Coronary artery (tissue), 2 donors: ENCODE measurements around the gene DNAAF2.

Experiments used
- DNase-seq: peaks from one replicate; pipeline ENCODE4 v3.0.0-alpha.2; 2017; ENCODE audit warnings: low spot score
- H3K27ac ChIP-seq, 2 donors: fragments of 200-600 bp; sonication (generic); one replicate each; pipeline ENCODE4 v1.5.1; 2016 to 2019
- H3K4me3 ChIP-seq: fragments of 200-600 bp; sonication (generic); 2 replicates; pipeline ENCODE4 v1.5.1; 2016; ENCODE audit warnings: mild to moderate bottlenecking, moderate library complexity
- CTCF ChIP-seq: fragments of 200-600 bp; sonication (generic); IDR thresholded peaks from one replicate; pipeline ENCODE4 v1.5.1; 2019; ENCODE audit warnings: antibody characterized with exemption

Gene DNAAF2

DNA sequence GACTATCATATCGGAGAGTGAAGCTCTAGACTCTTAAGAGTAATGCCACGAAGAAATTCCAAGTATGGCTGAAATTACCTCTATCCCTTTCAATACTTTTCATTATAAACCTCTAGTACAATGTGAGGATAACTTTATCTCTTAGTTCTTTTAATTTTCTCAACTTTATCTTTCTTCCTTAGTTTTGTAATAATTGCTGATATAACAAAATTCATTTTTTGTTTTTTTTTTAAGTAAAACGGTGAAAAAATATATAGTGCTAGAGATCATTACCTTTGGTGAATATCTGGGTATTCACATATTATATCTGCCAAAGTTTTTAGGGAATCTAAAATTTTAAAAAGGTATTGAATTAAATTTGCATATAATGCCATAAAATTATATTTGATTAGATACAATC is 19.5 kb upstream of the DNAAF2 start:
- no peak overlapping the region for H3K4me3 ChIP-seq
- DNase-seq: no peak
- no peak for TF ChIP-seq CTCF
- no peak overlapping the region for H3K27ac ChIP-seq

DNA sequence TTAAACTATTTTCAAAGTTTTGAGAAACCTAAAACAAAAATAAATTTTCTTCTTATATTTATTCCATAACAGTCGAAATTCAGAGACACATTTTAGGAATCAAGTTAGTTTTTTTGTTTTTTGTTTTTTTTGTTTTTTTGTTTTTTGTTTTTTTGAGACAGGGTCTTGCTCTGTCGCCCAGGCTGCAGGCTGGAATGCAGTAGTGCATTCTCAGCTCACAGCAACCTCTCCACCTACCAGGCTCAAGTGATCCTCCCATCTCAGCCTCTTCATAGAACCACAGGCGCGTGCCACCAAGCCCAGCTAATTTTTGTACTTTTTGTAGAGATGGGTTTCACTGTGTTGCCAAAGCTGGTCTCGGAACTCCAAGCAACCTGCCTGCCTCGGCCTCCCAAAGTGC is 18.5 kb upstream of the DNAAF2 start:
- Histone ChIP-seq H3K4me3 (no peak overlapping the region), H3K27ac (no peak overlapping the region)
- TF ChIP-seq CTCF: no peak
- no peak for DNase-seq

DNA sequence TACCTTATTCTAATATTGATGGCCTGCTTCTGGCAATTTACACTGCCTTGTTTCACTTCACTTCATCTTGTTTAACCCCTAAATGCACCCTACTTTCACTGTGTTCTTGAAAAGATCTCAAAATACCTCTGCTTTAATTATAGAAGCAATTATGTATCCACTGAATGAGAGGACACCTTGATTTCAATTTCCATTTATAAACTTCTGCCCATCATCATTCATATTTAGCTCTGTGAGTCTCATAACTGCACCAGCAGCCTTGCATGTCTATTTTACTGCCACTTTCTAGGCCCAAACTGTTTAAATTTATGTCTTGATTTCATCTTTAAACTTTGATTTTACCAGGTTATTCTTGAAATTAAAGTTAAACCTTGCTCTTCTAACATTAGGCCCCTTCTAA is 7.1 kb upstream of the DNAAF2 start:
- DNase-seq: no peak
- TF ChIP-seq CTCF: no peak
- Histone ChIP-seq H3K4me3 (no peak overlapping the region), H3K27ac (no peak overlapping the region)

DNA sequence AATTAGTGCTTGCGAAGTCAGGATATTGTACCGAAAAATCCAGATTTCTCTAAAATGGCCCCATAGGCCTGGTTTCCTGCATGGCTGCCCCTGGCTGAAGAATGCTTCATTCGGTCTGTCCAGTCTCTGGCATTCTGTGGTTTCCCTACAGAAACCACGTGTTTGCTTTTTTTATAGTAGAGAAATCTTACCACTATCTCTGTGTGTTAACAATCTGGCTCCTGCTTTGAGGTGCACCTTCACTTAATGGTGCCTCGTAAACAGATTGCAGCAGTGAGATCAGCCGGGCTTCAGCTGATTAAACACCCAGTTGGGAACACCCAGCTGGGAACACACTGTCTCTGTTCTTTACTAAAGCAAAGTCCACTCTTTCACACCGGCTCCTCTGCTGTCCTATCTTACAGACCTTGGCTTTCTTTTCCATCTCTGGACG is 6.7 kb upstream of the DNAAF2 start:
- TF ChIP-seq CTCF: no peak
- Histone ChIP-seq H3K4me3 (no peak overlapping the region), H3K27ac (peak overlapping the region in 1 of 2 donors; percentile 2)
- no peak for DNase-seq

GRCh38 chr14:49640540-49641417 is 5.7 kb upstream of the DNAAF2 start:
- no peak overlapping the region for H3K27ac ChIP-seq
- DNase-seq: no peak
- no peak overlapping the region for H3K4me3 ChIP-seq
- TF ChIP-seq CTCF: no peak

- Histone ChIP-seq H3K27ac (no peak overlapping the region), H3K4me3 (no peak overlapping the region)
- TF ChIP-seq CTCF: no peak
- DNase-seq: no peak
Measured at GRCh38 chr14:49637534-49638078, 2.6 kb upstream of the DNAAF2 start.

DNA sequence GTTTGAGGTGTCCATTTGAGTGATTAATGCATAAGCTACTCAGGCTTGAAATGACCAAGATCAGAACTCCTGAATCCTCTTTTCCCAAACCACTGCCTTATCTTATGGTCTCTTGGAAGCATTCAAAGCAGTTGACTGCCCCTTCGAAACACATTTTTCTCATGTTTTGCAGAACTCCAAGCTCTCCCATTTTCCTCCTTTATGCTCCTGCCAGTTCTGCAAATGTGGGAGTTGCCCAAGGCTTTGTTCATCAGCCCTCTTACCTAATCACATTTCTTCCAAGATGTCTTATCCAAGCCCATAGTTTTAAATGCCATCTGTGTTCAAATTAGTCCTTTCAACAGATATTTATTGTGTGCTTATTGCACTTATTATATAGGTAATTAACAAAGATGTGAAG is 1.8 kb upstream of the DNAAF2 start:
- TF ChIP-seq CTCF: no peak
- no peak for DNase-seq
- H3K27ac ChIP-seq: no peak overlapping the region
- H3K4me3 ChIP-seq: no peak overlapping the region
